Measurements from ENCODE around the gene POM121L2. TPM values are rescaled to one million over a fixed set of nuclear protein-coding genes. Genes with fewer than 3 reads are reported as not detected.

The POM121L2 gene
- total RNA-seq, 1 donor, result not detected

GRCh38 chr6:27280540-27281000 lies 31.5 kb downstream of the POM121L2 start:
- no peak for TF ChIP-seq CTCF (IDR thresholded peaks at IDR 0.05; ENCODE audit: insufficient read depth, low read depth, low read length)
- peak overlapping the region; percentile 54 for H3K4me3 ChIP-seq (ENCODE audit: low read depth, low read length)
- DNase-seq (ENCODE audit: low read depth), result no peak

- H3K4me3 ChIP-seq (ENCODE audit: low read depth, low read length), result peak overlapping the region; percentile 54
- TF ChIP-seq CTCF (IDR thresholded peaks at IDR 0.05; ENCODE audit: insufficient read depth, low read depth, low read length), result no peak
- peak; percentile 40 for DNase-seq (ENCODE audit: low read depth)
Measured at GRCh38 chr6:27280064-27280539, 32.0 kb downstream of the POM121L2 start.

- DNase-seq (ENCODE audit: low read depth), result no peak
- H3K4me3 ChIP-seq (ENCODE audit: low read depth, low read length), result peak overlapping the region; percentile 54
- no peak for TF ChIP-seq CTCF (IDR thresholded peaks at IDR 0.05; ENCODE audit: insufficient read depth, low read depth, low read length)
Measured at GRCh38 chr6:27279513-27280063, 32.5 kb downstream of the POM121L2 start.

GRCh38 chr6:27275025-27275956 lies 36.8 kb downstream of the POM121L2 start:
- no peak overlapping the region for H3K4me3 ChIP-seq (ENCODE audit: low read depth, low read length)
- no peak for DNase-seq (ENCODE audit: low read depth)
- no peak for TF ChIP-seq CTCF (IDR thresholded peaks at IDR 0.05; ENCODE audit: insufficient read depth, low read depth, low read length)

- no peak overlapping the region for H3K4me3 ChIP-seq (ENCODE audit: low read depth, low read length)
- no peak for TF ChIP-seq CTCF (IDR thresholded peaks at IDR 0.05; ENCODE audit: insufficient read depth, low read depth, low read length)
Measured at GRCh38 chr6:27273783-27274182, 38.3 kb downstream of the POM121L2 start.

GRCh38 chr6:27268803-27269202 lies 43.3 kb downstream of the POM121L2 start:
- TF ChIP-seq CTCF (IDR thresholded peaks at IDR 0.05; ENCODE audit: insufficient read depth, low read depth, low read length), result no peak
- H3K4me3 ChIP-seq (ENCODE audit: low read depth, low read length), result no peak overlapping the region
- no peak for DNase-seq (ENCODE audit: low read depth)

More at GRCh38 chr6:27273783-27274182, 38.3 kb downstream of the POM121L2 start:
- DNase-seq (ENCODE audit: low read depth), result no peak

Data from fibroblast of villous mesenchyme (primary cell).